Adrenal gland (tissue), 5 donors: ENCODE data around the gene ZNF615.

Experiments
- POLR2A ChIP-seq, 2 donors: fragments of 450-650 bp; IDR thresholded peaks; one replicate each; pipeline ENCODE4 v1.6.1; 2017; ENCODE audit warnings: antibody characterized with exemption in 2 of 2, mild to moderate bottlenecking in 2 of 2, moderate library complexity in 1 of 2
- TF ChIP-seq, protein P1 (sequence below), 6 experiments: fragments of 450-650 bp in 4 of 6; fragments of 200-600 bp in 2 of 6; sonication (generic) in 1 of 6; IDR thresholded peaks; 1 replicate in 5 of 6; 2 replicates in 1 of 6; pipeline versions ENCODE4 v1.5.1 to v1.8.0; 2016 to 2021; ENCODE audit warnings: antibody characterized with exemption in 6 of 6, mild to moderate bottlenecking in 2 of 6, moderate library complexity in 1 of 6
- donor health status: DM: no; HTN: no; CAD: no.

DNA sequence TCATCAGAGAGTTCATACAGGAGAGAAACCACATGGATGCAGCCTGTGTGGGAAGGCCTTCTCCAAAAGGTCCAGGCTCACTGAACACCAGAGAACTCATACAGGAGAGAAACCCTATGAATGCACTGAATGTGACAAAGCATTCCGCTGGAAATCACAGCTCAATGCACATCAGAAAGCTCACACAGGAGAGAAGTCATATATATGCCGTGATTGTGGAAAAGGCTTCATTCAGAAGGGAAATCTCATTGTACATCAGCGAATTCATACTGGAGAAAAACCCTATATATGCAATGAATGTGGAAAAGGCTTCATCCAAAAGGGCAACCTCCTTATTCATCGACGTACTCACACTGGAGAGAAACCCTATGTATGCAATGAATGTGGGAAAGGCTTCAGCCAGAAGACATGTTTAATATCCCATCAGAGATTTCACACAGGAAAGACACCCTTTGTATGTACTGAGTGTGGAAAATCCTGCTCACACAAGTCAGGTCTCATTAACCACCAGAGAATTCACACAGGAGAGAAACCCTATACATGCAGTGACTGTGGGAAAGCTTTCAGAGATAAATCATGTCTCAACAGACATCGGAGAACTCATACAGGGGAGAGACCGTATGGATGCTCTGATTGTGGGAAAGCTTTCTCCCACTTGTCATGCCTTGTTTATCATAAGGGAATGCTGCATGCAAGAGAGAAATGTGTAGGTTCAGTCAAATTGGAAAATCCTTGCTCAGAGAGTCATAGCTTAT is 63.0 kb downstream of the ZNF615 start:
- TF ChIP-seq, protein P1, sequence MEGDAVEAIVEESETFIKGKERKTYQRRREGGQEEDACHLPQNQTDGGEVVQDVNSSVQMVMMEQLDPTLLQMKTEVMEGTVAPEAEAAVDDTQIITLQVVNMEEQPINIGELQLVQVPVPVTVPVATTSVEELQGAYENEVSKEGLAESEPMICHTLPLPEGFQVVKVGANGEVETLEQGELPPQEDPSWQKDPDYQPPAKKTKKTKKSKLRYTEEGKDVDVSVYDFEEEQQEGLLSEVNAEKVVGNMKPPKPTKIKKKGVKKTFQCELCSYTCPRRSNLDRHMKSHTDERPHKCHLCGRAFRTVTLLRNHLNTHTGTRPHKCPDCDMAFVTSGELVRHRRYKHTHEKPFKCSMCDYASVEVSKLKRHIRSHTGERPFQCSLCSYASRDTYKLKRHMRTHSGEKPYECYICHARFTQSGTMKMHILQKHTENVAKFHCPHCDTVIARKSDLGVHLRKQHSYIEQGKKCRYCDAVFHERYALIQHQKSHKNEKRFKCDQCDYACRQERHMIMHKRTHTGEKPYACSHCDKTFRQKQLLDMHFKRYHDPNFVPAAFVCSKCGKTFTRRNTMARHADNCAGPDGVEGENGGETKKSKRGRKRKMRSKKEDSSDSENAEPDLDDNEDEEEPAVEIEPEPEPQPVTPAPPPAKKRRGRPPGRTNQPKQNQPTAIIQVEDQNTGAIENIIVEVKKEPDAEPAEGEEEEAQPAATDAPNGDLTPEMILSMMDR (IDR thresholded peaks at IDR 0.05): no peak
- TF ChIP-seq POLR2A (IDR thresholded peaks at IDR 0.05): no peak
